IPS-NIHi7 (cell line): Measurements from ENCODE around the gene IL1RN.

Source experiments
- DNase-seq: peaks from one replicate; pipeline ENCODE4 v3.0.0; 2012; ENCODE audit warnings: mixed read lengths; ENCODE audit errors: extremely low spot score

Gene IL1RN

DNA sequence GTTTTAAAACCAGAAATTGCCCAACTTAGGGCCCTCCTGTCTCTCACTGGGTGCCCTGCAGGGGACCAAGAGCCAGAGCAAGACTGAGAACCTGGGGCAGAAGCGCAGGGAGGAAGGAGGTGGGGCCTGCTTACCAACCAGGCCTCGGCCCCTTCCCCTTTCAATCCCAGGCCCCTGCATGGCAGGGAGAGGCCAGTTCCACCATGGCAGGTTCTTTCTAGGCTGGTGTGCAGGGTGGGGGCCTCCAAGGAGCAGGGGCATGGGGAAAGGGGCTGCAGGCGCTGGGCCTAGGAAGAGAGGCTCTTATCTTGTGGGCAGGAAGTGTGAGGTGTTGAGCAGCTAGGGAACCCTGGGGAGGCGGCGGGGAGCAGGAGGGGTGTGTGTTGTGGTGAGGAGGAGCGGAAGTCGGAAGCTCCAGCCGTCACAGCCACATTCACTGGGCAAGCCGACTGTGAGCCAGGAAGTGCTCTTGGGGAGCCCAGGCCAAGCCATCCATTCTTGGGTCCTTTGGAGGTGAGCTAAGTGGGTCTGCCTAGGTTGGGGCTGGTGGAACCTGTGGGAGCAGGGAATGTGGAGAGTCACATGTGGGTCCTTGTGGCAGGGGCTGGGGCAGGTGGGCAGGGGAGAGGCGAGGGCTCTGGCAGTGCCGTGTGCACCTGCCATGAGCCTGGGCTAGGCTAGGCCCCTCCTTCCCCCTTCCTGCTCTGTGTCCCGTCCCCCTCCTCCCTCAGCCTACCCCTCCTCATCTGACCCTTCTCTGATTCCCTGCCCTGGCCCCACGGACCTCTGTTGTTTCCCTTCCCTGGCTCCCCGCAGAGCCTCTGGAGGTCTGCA, 46.4 kb downstream of the IL1RN start, which contains the start of gene PSD4:
Gene PSD4, plus strand, starts transcription at position 430 of the 834 bp plus-strand sequence. CDS start 8,486 bp downstream, outside the sequence.
- DNase-seq = peak; percentile 31

DNA sequence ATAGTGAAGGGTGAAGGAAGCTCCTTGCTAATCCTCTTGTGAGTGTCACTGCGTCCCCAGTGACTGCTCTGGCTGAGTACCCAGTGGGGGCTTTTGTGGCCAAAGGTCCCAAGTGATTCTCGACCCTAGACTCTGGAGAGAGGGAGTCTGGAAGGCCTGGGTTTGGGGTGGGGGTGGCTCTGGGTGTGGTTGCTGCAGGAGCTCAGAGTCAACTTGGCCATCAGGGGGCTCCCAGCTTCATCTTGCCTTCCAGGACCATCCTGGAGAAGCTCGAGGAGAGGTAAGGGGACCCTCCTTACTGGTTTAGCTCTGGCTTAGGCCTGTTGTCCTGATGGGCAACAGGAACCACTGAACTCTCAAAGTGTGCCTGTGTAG, 47.0 kb downstream of the IL1RN start:
- DNase-seq = no peak

DNA sequence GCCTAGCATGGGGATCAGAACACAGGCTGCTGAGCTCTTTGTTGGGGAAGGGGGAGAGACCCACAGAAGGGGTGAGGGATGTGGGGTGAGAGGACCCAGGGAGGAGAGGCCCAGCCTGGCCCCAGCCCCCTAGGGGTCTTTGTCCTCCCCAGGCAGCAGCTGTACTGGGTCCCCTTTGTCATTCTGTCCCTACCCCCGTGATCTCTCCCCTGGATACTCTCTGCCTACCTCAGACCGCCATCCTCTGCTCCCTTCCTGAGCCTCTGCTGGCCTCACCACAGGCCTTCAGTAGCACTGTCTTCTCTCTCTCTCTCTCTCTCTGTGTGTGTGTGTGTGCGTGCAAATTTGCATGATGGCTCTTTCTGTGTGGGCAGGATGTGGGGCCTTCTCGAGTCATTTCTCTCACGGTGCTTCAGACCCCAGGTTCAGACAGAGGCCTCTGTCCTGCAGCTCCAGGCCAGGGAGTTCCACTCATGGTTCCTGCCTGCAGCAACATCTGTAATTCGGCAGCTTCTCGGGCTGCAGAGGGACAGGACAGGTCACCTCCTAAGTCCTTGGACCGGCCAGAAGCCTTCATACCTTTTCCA, 47.7 kb downstream of the IL1RN start:
- no peak for DNase-seq

DNA sequence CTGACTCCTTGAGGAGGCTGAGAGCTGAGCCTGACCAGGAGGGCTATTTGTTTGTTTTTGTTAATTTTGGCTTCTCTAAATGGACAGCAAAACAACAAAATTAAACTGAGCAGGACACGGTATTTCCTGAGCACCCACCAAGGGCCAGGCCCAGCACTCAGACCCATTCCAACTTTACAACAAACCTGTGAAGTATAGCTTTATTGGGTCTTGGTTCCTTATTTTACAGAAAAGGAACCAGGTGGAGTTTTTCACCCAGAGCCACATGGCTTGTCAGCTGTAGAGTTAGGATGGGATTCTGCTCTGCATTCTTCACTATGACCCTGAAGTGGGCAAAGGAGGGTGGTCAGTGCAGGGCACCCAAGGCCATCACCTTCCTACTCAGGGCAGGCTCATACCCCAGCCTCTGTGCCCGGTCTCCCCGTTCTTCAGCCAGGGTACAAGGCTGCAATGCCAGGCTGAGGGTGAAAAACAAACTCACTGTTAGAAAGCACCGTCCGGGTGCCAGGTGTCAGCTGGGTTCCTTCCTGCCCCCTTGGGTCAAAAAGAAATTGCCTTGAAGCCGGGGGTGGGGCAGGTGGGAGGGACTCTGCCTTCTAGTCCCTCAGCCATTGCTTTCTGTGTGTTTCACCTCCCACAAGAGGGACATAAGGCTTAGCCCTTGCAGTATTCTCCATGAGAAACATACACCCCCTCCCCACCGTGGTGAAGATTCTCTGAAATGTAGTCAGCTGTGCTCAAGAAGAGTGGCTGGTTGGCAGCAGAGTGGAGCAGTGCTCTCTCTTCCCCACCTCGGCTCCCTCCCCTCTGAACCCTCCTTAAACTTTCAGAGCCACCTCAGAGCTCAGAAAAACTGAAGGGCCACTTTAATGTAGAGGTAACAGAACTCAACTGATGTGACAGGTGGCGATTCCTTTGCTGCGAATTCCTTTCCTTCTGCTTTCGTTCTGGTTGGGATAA, 48.6 kb downstream of the IL1RN start:
- DNase-seq = no peak

DNA sequence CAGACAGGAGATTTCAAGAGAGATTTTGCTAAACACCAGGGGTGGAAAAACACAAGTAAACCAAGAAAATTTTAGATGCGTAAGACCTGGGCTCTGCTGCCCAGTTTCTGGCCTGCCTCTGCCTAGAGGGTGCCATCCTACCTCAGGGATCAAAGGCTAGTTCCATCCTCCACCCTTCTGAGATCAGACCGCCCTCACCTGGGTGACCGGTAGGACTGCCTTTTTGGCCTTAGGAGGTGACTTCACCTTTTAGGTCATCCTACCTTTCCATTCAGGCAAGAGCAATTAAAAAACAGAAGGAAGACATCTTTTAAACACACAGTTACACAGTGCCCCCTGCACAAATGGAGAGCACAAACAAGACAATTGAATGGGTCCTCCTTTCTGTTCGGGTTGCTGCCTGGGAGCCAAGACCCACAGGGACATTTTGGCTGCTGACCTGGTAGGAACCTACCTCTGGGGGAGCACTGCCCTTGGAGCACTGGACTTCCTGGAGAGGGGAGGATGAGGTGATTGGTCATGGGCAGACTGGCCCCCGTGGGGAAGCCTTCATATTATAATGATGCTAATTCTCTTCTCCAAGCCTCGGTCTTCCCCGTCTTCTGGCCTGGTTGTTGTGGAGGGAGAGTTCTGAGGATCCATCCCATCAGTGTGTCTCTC, 49.4 kb downstream of the IL1RN start:
- no peak for DNase-seq

GRCh38 chr2:113178069-113178746, 50.8 kb downstream of the IL1RN start:
- DNase-seq = no peak

DNA sequence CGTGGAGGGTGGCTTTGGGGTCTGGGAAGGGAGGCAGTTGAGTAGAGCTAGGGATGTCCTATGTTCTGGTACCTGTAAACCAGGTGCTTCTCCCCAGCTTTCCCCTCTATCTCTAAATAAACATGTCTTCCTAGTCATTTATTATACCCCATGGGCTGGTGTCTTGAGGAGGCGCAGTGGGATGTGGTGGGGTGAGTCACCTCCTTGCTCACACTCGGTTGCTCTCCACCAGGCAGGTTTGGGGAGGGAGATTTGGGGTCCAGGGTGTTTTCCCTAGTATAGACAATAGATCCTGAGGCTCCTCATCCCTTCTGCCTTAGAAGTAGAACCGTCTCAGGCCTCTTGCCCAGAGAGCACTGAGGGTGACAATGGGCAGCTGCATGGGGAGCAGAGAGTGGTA, 51.5 kb downstream of the IL1RN start:
- no peak for DNase-seq

GRCh38 chr2:113179446-113180045, 52.1 kb downstream of the IL1RN start:
- DNase-seq = no peak

DNA sequence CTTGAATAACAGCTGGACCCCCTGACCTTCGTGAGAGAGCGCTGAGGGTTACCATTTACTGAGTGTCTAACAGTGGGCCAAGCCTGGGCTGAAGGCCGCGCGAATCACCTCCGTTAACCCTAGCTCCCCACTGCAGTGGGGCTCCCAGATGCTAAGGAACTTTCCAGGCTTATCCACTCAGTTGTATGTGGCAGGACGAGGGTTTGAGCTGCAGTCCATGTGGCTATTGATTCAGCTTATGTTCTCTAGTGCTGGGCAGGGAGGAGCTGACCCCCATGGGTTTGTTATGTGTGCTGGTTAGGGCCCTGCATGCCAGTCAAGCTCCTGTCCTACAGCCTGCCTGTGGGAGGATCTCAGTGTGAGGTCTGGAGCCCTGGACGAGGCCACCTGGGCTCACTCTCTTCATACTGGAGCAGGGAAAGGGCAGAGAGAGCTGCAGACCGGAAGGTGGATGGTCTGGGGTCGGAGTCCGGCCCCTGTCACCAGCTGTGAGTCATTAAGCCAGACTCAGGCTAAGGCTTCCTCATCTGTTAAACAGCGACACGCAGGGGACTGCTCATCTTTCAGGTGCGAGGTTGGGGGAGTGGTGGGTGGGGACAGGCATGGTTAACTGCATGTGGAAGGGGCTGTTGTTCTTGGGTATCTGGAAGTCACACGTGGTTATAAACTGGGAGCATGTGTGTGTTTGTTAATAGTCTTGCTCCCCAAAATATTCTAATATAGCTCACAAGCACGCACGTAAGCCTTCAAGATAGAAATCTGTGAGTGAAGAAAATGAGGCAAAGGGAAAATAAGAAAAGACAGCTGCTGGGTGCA, 52.9 kb downstream of the IL1RN start:
- DNase-seq = peak; percentile 24

DNA sequence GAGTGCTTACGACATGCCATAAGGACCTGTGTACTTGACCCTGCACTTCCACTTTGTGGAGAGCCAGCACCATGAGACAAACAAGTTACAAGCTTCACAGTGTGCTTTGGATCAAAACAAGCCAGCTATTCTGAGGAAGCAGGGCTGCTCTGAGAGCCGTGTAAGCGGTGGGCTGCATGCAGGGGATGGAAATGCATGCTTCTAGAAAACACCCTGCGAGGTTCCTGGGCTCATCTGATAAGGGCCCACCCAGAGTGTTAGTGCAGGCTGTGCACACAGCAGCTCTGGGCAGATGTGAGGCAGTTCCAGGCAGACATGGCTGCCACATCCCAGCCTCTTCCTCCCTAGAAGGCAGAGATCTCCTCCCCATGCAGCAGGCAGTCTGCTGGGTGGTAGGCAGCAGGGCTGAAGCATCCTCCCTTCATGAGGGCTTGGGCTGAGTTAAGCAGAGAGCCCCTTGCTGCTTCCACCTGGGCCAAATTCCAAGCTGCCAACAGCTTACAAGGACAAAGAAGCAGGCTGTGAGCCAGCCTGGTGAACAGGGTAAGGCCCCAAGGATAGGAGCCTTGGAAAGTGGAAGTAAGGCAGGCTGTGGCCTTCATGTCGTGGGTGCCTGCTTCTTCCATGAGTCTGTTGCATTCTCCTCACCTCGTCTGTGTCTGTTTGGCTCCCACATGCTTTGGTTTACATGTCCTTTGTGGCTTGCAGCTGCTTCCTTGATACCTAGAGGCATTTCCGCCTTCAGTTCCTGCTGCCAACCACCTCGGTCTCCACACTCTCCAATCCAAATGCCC, 54.1 kb downstream of the IL1RN start:
- DNase-seq = no peak

DNA sequence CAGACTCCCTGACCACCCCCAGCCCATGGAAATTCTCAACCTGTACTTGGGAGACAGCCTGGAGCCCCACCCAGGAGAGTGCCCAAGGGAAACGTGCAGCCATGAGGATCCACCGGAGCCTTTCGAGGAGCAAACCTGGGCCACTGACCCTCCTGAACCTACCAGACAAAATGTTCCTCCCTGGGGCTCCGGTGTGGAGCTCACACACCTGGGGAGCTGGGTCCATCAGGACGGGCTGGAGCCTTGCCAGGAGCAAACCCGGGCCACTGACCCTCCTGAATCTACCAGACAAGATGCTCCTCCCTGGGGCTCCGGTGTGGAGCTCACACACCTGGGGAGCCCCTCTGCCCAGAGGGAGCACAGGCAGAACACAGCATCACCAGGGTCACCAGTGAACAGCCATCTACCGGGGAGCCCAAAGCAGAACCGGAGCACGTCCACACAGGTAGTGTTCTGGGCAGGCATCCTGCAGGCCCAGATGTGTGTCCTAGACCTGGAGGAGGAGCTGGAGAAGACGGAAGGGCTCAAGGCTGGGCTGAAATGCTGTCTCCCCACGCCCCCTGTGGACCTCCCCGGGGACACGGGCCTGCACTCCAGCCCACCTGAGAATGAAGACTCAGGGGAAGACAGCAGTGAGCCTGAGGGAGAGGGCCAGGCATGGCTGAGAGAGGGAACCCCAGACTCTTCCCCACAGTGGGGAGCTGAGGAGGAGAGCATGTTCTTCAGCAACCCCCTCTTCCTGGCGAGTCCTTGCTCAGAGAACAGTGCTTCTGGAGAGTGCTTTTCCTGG, 55.3 kb downstream of the IL1RN start:
- DNase-seq = no peak

GRCh38 chr2:113183264-113183663, 55.9 kb downstream of the IL1RN start:
- DNase-seq = no peak
